WTC11 (cell line): ENCODE measurements around the gene SESN2.

ENCODE experiments used
- CREM ChIP-seq: sonication (generic); formaldehyde crosslinking; IDR thresholded peaks from 2 replicates; pipeline ENCODE4 v1.8.1; 2022; ENCODE audit warnings: mild to moderate bottlenecking, missing genetic modification reagents, moderate library complexity
- FOXK1 ChIP-seq: sonication (generic); formaldehyde crosslinking; IDR thresholded peaks from 2 replicates; pipeline ENCODE4 v1.8.0; 2022; ENCODE audit warnings: mild to moderate bottlenecking, moderate library complexity, missing genetic modification reagents
- IRF2 ChIP-seq: sonication (generic); formaldehyde crosslinking; IDR thresholded peaks from 2 replicates; pipeline ENCODE4 v1.8.0; 2022; ENCODE audit warnings: low read depth, missing genetic modification reagents, borderline replicate concordance
- RELA ChIP-seq: sonication (generic); formaldehyde crosslinking; IDR thresholded peaks from 2 replicates; pipeline ENCODE4 v1.8.1; 2022; ENCODE audit warnings: missing genetic modification reagents, mild to moderate bottlenecking, borderline replicate concordance
- RORB ChIP-seq: fragments of 250-450 bp; sonication (Bioruptor Pico); IDR thresholded peaks from 2 replicates; pipeline ENCODE4 v1.9.0; 2021; ENCODE audit warnings: mild to moderate bottlenecking
- TF ChIP-seq, protein P1 (sequence below): fragments of 200-600 bp; IDR thresholded peaks from 2 replicates; pipeline ENCODE4 v1.8.0; 2022; ENCODE audit warnings: antibody characterized with exemption
- TF ChIP-seq, protein P2 (sequence below): sonication (generic); formaldehyde crosslinking; IDR thresholded peaks from 2 replicates; pipeline ENCODE4 v1.8.1; 2023; ENCODE audit warnings: mild to moderate bottlenecking, missing genetic modification reagents, moderate library complexity

GRCh38 chr1:28280501-28280900 lies 21.2 kb downstream of the SESN2 start:
- TF ChIP-seq, protein P1, sequence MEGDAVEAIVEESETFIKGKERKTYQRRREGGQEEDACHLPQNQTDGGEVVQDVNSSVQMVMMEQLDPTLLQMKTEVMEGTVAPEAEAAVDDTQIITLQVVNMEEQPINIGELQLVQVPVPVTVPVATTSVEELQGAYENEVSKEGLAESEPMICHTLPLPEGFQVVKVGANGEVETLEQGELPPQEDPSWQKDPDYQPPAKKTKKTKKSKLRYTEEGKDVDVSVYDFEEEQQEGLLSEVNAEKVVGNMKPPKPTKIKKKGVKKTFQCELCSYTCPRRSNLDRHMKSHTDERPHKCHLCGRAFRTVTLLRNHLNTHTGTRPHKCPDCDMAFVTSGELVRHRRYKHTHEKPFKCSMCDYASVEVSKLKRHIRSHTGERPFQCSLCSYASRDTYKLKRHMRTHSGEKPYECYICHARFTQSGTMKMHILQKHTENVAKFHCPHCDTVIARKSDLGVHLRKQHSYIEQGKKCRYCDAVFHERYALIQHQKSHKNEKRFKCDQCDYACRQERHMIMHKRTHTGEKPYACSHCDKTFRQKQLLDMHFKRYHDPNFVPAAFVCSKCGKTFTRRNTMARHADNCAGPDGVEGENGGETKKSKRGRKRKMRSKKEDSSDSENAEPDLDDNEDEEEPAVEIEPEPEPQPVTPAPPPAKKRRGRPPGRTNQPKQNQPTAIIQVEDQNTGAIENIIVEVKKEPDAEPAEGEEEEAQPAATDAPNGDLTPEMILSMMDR: no peak
- TF ChIP-seq CREM (CRISPR knock-in tag) (no peak), RORB (CRISPR knock-in tag) (no peak), RELA (CRISPR knock-in tag) (no peak), IRF2 (CRISPR knock-in tag) (no peak), FOXK1 (CRISPR knock-in tag) (no peak)
- TF ChIP-seq, protein P2, sequence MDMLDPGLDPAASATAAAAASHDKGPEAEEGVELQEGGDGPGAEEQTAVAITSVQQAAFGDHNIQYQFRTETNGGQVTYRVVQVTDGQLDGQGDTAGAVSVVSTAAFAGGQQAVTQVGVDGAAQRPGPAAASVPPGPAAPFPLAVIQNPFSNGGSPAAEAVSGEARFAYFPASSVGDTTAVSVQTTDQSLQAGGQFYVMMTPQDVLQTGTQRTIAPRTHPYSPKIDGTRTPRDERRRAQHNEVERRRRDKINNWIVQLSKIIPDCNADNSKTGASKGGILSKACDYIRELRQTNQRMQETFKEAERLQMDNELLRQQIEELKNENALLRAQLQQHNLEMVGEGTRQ (CRISPR knock-in tag): no peak
